Measurements from ENCODE around the gene ST6GALNAC1. TPM values are rescaled to one million over a fixed set of nuclear protein-coding genes. Genes with fewer than 3 reads are reported as not detected.

The ST6GALNAC1 gene
- total and polyA plus RNA-seq, 2 of the 13 experiments (the other 11 are each of a cell fraction or from before 2014, with no cell fraction given): not detected

GRCh38 chr17:76633628-76634328 is 9.8 kb downstream of the ST6GALNAC1 start (continued):
- no peak for TF ChIP-seq MTA1 (CRISPR knock-in tag; IDR thresholded peaks at IDR 0.05; ENCODE audit: borderline replicate concordance)
- TF ChIP-seq HNRNPLL (IDR thresholded peaks at IDR 0.05; ENCODE audit: low read depth, low read length, poor library complexity, severe bottlenecking): no peak
- TF ChIP-seq ZNF749 (CRISPR knock-in tag; IDR thresholded peaks at IDR 0.05; ENCODE audit: borderline replicate concordance): no peak
- no peak for TF ChIP-seq ZXDC (CRISPR knock-in tag; IDR thresholded peaks at IDR 0.05)
- TF ChIP-seq THAP8 (CRISPR knock-in tag; IDR thresholded peaks at IDR 0.05; ENCODE audit: borderline replicate concordance): no peak
- TF ChIP-seq TBL1XR1 (IDR thresholded peaks at IDR 0.05; ENCODE audit: borderline replicate concordance, low read length, partially characterized antibody): no peak
- TF ChIP-seq FOXO1 (CRISPR knock-in tag; IDR thresholded peaks at IDR 0.05): no peak
- TF ChIP-seq ZNF713 (CRISPR knock-in tag; IDR thresholded peaks at IDR 0.05): no peak
- TF ChIP-seq, protein P1, sequence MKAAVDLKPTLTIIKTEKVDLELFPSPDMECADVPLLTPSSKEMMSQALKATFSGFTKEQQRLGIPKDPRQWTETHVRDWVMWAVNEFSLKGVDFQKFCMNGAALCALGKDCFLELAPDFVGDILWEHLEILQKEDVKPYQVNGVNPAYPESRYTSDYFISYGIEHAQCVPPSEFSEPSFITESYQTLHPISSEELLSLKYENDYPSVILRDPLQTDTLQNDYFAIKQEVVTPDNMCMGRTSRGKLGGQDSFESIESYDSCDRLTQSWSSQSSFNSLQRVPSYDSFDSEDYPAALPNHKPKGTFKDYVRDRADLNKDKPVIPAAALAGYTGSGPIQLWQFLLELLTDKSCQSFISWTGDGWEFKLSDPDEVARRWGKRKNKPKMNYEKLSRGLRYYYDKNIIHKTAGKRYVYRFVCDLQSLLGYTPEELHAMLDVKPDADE (CRISPR knock-in tag; IDR thresholded peaks at IDR 0.05): no peak
- TF ChIP-seq, protein P2, sequence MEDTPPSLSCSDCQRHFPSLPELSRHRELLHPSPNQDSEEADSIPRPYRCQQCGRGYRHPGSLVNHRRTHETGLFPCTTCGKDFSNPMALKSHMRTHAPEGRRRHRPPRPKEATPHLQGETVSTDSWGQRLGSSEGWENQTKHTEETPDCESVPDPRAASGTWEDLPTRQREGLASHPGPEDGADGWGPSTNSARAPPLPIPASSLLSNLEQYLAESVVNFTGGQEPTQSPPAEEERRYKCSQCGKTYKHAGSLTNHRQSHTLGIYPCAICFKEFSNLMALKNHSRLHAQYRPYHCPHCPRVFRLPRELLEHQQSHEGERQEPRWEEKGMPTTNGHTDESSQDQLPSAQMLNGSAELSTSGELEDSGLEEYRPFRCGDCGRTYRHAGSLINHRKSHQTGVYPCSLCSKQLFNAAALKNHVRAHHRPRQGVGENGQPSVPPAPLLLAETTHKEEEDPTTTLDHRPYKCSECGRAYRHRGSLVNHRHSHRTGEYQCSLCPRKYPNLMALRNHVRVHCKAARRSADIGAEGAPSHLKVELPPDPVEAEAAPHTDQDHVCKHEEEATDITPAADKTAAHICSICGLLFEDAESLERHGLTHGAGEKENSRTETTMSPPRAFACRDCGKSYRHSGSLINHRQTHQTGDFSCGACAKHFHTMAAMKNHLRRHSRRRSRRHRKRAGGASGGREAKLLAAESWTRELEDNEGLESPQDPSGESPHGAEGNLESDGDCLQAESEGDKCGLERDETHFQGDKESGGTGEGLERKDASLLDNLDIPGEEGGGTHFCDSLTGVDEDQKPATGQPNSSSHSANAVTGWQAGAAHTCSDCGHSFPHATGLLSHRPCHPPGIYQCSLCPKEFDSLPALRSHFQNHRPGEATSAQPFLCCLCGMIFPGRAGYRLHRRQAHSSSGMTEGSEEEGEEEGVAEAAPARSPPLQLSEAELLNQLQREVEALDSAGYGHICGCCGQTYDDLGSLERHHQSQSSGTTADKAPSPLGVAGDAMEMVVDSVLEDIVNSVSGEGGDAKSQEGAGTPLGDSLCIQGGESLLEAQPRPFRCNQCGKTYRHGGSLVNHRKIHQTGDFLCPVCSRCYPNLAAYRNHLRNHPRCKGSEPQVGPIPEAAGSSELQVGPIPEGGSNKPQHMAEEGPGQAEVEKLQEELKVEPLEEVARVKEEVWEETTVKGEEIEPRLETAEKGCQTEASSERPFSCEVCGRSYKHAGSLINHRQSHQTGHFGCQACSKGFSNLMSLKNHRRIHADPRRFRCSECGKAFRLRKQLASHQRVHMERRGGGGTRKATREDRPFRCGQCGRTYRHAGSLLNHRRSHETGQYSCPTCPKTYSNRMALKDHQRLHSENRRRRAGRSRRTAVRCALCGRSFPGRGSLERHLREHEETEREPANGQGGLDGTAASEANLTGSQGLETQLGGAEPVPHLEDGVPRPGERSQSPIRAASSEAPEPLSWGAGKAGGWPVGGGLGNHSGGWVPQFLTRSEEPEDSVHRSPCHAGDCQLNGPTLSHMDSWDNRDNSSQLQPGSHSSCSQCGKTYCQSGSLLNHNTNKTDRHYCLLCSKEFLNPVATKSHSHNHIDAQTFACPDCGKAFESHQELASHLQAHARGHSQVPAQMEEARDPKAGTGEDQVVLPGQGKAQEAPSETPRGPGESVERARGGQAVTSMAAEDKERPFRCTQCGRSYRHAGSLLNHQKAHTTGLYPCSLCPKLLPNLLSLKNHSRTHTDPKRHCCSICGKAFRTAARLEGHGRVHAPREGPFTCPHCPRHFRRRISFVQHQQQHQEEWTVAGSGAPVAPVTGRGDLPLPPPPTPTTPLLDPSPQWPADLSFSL (CRISPR knock-in tag; IDR thresholded peaks at IDR 0.05): no peak
- no peak for TF ChIP-seq ZSCAN9 (CRISPR knock-in tag; IDR thresholded peaks at IDR 0.05; ENCODE audit: borderline replicate concordance)
- TF ChIP-seq, protein P3, sequence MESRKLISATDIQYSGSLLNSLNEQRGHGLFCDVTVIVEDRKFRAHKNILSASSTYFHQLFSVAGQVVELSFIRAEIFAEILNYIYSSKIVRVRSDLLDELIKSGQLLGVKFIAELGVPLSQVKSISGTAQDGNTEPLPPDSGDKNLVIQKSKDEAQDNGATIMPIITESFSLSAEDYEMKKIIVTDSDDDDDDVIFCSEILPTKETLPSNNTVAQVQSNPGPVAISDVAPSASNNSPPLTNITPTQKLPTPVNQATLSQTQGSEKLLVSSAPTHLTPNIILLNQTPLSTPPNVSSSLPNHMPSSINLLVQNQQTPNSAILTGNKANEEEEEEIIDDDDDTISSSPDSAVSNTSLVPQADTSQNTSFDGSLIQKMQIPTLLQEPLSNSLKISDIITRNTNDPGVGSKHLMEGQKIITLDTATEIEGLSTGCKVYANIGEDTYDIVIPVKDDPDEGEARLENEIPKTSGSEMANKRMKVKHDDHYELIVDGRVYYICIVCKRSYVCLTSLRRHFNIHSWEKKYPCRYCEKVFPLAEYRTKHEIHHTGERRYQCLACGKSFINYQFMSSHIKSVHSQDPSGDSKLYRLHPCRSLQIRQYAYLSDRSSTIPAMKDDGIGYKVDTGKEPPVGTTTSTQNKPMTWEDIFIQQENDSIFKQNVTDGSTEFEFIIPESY (CRISPR knock-in tag; IDR thresholded peaks at IDR 0.05): peak; percentile 11; the same call in 1 of the 2 replicates
- TF ChIP-seq RCOR2 (CRISPR knock-in tag; IDR thresholded peaks at IDR 0.05): peak; percentile 38; the same call in 1 of the 2 replicates

All from HepG2 (cell line).